HCT116 (cell line): ENCODE data around the gene CNGA1. TPM values are rescaled to one million over a fixed set of nuclear protein-coding genes. Genes with fewer than 3 reads are reported as not detected.

Experiments
- ATAC-seq: fragments of 200-7000 bp; cut with Tn5 transposase; 2 replicates; pipeline ENCODE4 v1.9.1; 2020; ENCODE audit warnings: mild to moderate bottlenecking, moderate library complexity
- BruUV-seq: library from RNA; stranded (reverse); fragments of 400-500 nt; replicated peaks from 2 replicates; lab custom pipeline; 2021; lab: Mats Ljungman, UMichigan
- CTCF ChIA-PET: fragments of 300-600 bp; sonication (Branson Sonifier 250); formaldehyde crosslinking; loops from one replicate; lab custom pipeline; 2021; ENCODE audit warnings: antibody characterized with exemption; lab: Charles Lee
- POLR2A ChIA-PET: fragments of 300-600, 350-600 bp; sonication (Branson Sonifier 250); formaldehyde crosslinking; loops from one replicate; lab custom pipeline; 2021; ENCODE audit warnings: antibody characterized with exemption; lab: Charles Lee
- RAD21 ChIA-PET, 2 experiments: fragments of 300-600 bp; sonication (Branson Sonifier 250); formaldehyde crosslinking; loops; one replicate each; lab custom pipeline; 2023; ENCODE audit warnings: low total read pairs in 2 of 2; ENCODE audit not compliant: uncharacterized antibody in 2 of 2, unreplicated experiment in 2 of 2, low non-redundant PET in 1 of 2; lab: Charles Lee
- DNase-seq: peaks from one replicate; pipeline ENCODE4 v3.0.0-alpha.2; 2010; ENCODE audit warnings: low read depth, low spot score
- H2AFZ ChIP-seq: fragments of 200-600 bp; shearing (Covaris generic), sonication (generic); 2 replicates; pipeline ENCODE4 v1.6.1; 2017; ENCODE audit warnings: low read depth, mixed run types, mixed read lengths, antibody characterized with exemption, low read length; ENCODE audit not compliant: poor library complexity, severe bottlenecking
- H3K27ac ChIP-seq: 2 replicates; pipeline ENCODE4 v1.5.1; 2012; ENCODE audit warnings: low read depth, low read length
- H3K27me3 ChIP-seq: fragments of 200-600 bp; sonication (generic); 2 replicates; pipeline ENCODE4 v1.6.1; 2016; ENCODE audit warnings: mixed run types, low read length, mixed read lengths; ENCODE audit not compliant: insufficient read depth
- H3K36me3 ChIP-seq, 2 experiments: fragments of 200-500 bp in 1 of 2; fragments of 200-600 bp in 1 of 2; sonication (Bioruptor generic) in 1 of 2; sonication (generic) in 1 of 2; 2 replicates each; pipeline versions ENCODE4 v1.5.1 to v1.6.1; 2014 to 2016; ENCODE audit warnings: low read length in 2 of 2, inconsistent platforms in 1 of 2, mixed read lengths in 1 of 2, mixed run types in 1 of 2; ENCODE audit not compliant: insufficient read depth in 2 of 2, control insufficient read depth in 1 of 2
- H3K4me1 ChIP-seq, 2 experiments: fragments of 200-600 bp in 1 of 2; sonication (generic) in 1 of 2; 2 replicates each; pipeline versions ENCODE4 v1.5.1 to v1.6.1; 2012 to 2017; ENCODE audit warnings: low read length in 2 of 2, inconsistent platforms in 1 of 2, mild to moderate bottlenecking in 1 of 2, mixed read lengths in 1 of 2, mixed run types in 1 of 2, moderate library complexity in 1 of 2; ENCODE audit not compliant: insufficient read depth in 2 of 2, control insufficient read depth in 1 of 2
- H3K4me2 ChIP-seq: fragments of 200-600 bp; sonication (generic); 2 replicates; pipeline ENCODE4 v1.6.1; 2017; ENCODE audit warnings: mixed run types, low read length, mixed read lengths
- H3K4me3 ChIP-seq, 2 experiments: fragments of 200-600 bp in 1 of 2; sonication (generic) in 1 of 2; replicated peaks in 1 of 2; 2 replicates each; pipeline ENCODE4 v1.5.1; 2011 to 2016; ENCODE audit warnings: low read length in 2 of 2, control low read depth in 1 of 2, low read depth in 1 of 2, mild to moderate bottlenecking in 1 of 2, mixed read lengths in 1 of 2, mixed run types in 1 of 2
- H3K79me2 ChIP-seq: fragments of 200-600 bp; sonication (generic); 2 replicates; pipeline ENCODE4 v1.6.1; 2017; ENCODE audit warnings: mild to moderate bottlenecking, mixed run types, low read length, moderate library complexity, mixed read lengths; ENCODE audit not compliant: insufficient read depth
- H3K9ac ChIP-seq: fragments of 200-600 bp; sonication (generic); 2 replicates; pipeline ENCODE4 v1.6.1; 2016; ENCODE audit warnings: low read length, mixed read lengths
- H3K9me2 ChIP-seq: fragments of 200-600 bp; sonication (generic), shearing (Covaris generic); 2 replicates; pipeline ENCODE4 v1.6.1; 2017; ENCODE audit warnings: mixed run types, mild to moderate bottlenecking, moderate library complexity; ENCODE audit not compliant: insufficient read depth
- H3K9me3 ChIP-seq, 2 experiments: fragments of 200-500 bp in 1 of 2; fragments of 200-600 bp in 1 of 2; sonication (Bioruptor generic) in 1 of 2; sonication (generic) in 1 of 2; 2 replicates each; pipeline ENCODE4 v1.6.1; 2014 to 2017; ENCODE audit warnings: low read length in 2 of 2, mixed read lengths in 2 of 2, inconsistent platforms in 1 of 2, low read depth in 1 of 2, mild to moderate bottlenecking in 1 of 2, mixed run types in 1 of 2, moderate library complexity in 1 of 2; ENCODE audit not compliant: control insufficient read depth in 1 of 2, insufficient read depth in 1 of 2
- H4K20me1 ChIP-seq: fragments of 200-600 bp; sonication (generic), shearing (Covaris generic); 2 replicates; pipeline ENCODE4 v1.6.1; 2017; ENCODE audit warnings: mixed run types, mild to moderate bottlenecking, moderate library complexity; ENCODE audit not compliant: insufficient read depth
- CBX3 ChIP-seq: IDR thresholded peaks from 2 replicates; pipeline ENCODE4 v1.6.1; 2012; ENCODE audit warnings: low read depth
- CEBPB ChIP-seq: IDR thresholded peaks from 2 replicates; pipeline ENCODE4 v1.6.1; 2012; ENCODE audit warnings: low read depth
- EZH2 ChIP-seq: fragments of 200-600 bp; sonication (generic); IDR thresholded peaks from 2 replicates; pipeline ENCODE4 v1.6.1; 2017; ENCODE audit warnings: antibody characterized with exemption, mixed run types
- JUND ChIP-seq: IDR thresholded peaks from 2 replicates; pipeline ENCODE4 v1.6.1; 2012
- POLR2A ChIP-seq: IDR thresholded peaks from 2 replicates; pipeline ENCODE4 v1.7.0; 2011; ENCODE audit warnings: borderline replicate concordance; ENCODE audit not compliant: insufficient read depth, insufficient read length; ENCODE audit errors: extremely low read depth
- POLR2AphosphoS5 ChIP-seq: IDR thresholded peaks from 2 replicates; pipeline ENCODE4 v1.6.1; 2011; ENCODE audit warnings: mild to moderate bottlenecking, low read depth, low read length, moderate library complexity
- RAD21 ChIP-seq: IDR thresholded peaks from 2 replicates; pipeline ENCODE4 v1.6.1; 2012; ENCODE audit warnings: low read depth, mild to moderate bottlenecking
- SIN3A ChIP-seq: IDR thresholded peaks from 2 replicates; pipeline ENCODE4 v1.6.1; 2012; ENCODE audit warnings: low read depth
- SP1 ChIP-seq: IDR thresholded peaks from 2 replicates; pipeline ENCODE4 v1.6.1; 2012; ENCODE audit warnings: low read depth
- SRF ChIP-seq: IDR thresholded peaks from 2 replicates; pipeline ENCODE4 v1.6.1; 2012; ENCODE audit warnings: low read depth
- TCF7L2 ChIP-seq: IDR thresholded peaks from 2 replicates; pipeline ENCODE4 v1.7.0; 2011; ENCODE audit warnings: borderline replicate concordance, inconsistent platforms; ENCODE audit not compliant: insufficient read depth, insufficient read length; ENCODE audit errors: extremely low read depth
- ZFX ChIP-seq: fragments of 450-650 bp; IDR thresholded peaks from 2 replicates; pipeline ENCODE4 v1.6.1; 2017
- intact Hi-C: fragments of 100-400 bp; cut with micrococcal nuclease; formaldehyde crosslinking; loops from 2 replicates; pipeline ENCODE4 v1.10.0; 2022
- total RNA-seq: library from RNA; stranded (reverse); gene quantifications from one replicate; pipeline ENCODE4 v1.2.1, GENCODE V29; 2021; ENCODE audit not compliant: unreplicated experiment
- TF ChIP-seq, protein P1 (sequence below): IDR thresholded peaks from 2 replicates; pipeline ENCODE4 v1.6.1; 2012
- TF ChIP-seq, protein P2 (sequence below): IDR thresholded peaks from 2 replicates; pipeline ENCODE4 v1.6.1; 2011; ENCODE audit warnings: mild to moderate bottlenecking, low read length, moderate library complexity; ENCODE audit not compliant: insufficient replicate concordance; ENCODE audit errors: extremely low read depth

CNGA1 gene
- total RNA-seq, 1 experiment from 2014 or later, result 2.1 TPM

- Histone ChIP-seq H3K9me3 (no peaks in the 10 kb centered on the region), H3K9ac (no peak overlapping the region), H3K79me2 (no peaks in the 10 kb centered on the region), H3K9me2 (no peaks in the 10 kb centered on the region), H3K4me2 (no peak overlapping the region), H3K36me3 (no peaks in the 10 kb centered on the region), H3K27ac (no peak overlapping the region), H4K20me1 (no peaks in the 10 kb centered on the region), H3K4me1 (no peaks in the 10 kb centered on the region), H3K4me3 (no peak overlapping the region), H3K27me3 (no peaks in the 10 kb centered on the region), H2AFZ (no peak overlapping the region)
- DNase-seq, result no peak
- ChIA-PET POLR2A (no interaction called here), CTCF (no interaction called here), RAD21 (no interaction called here)
- intact Hi-C loops, result no loop called here
- TF ChIP-seq, protein P1, sequence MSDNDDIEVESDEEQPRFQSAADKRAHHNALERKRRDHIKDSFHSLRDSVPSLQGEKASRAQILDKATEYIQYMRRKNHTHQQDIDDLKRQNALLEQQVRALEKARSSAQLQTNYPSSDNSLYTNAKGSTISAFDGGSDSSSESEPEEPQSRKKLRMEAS, result no peak
- TF ChIP-seq SP1 (no peak), JUND (no peak), TCF7L2 (no peak), CEBPB (no peak), SIN3A (no peak), SRF (no peak), ZFX (no peak), EZH2 (no peak), POLR2AphosphoS5 (no peak), RAD21 (no peak), POLR2A (no peak), CBX3 (no peak)
- TF ChIP-seq, protein P2, sequence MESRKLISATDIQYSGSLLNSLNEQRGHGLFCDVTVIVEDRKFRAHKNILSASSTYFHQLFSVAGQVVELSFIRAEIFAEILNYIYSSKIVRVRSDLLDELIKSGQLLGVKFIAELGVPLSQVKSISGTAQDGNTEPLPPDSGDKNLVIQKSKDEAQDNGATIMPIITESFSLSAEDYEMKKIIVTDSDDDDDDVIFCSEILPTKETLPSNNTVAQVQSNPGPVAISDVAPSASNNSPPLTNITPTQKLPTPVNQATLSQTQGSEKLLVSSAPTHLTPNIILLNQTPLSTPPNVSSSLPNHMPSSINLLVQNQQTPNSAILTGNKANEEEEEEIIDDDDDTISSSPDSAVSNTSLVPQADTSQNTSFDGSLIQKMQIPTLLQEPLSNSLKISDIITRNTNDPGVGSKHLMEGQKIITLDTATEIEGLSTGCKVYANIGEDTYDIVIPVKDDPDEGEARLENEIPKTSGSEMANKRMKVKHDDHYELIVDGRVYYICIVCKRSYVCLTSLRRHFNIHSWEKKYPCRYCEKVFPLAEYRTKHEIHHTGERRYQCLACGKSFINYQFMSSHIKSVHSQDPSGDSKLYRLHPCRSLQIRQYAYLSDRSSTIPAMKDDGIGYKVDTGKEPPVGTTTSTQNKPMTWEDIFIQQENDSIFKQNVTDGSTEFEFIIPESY, result no peak
- BruUV-seq, result no TSS peak
- ATAC-seq, result no peak
Measured at GRCh38 chr4:47972721-47973120, 43.8 kb downstream of the CNGA1 start.
